Neural cell (in vitro differentiated cells): Measurements from ENCODE around the gene GRAMD1B. TPM values are rescaled to one million over a fixed set of nuclear protein-coding genes. Genes with fewer than 3 reads are reported as not detected.
"Not testable (repeated sequence)": the region's sequence is repeated elsewhere in the genome, so short reads cannot be mapped to it uniquely, and the experiment has no call there.

Experiments used
- H2AFZ ChIP-seq: fragments of 200-600, 300-800 bp; sonication (generic), shearing (Covaris generic); 2 replicates; pipeline ENCODE4 v1.6.0; 2014; ENCODE audit warnings: low read depth, mild to moderate bottlenecking, antibody characterized with exemption, low read length, moderate library complexity
- H3F3A ChIP-seq: fragments of 200-600 bp; shearing (Covaris generic); 2 replicates; pipeline ENCODE4 v1.6.1; 2016; ENCODE audit warnings: mild to moderate bottlenecking, moderate library complexity, mixed read lengths, antibody characterized with exemption, low read length; ENCODE audit not compliant: insufficient read depth, poor library complexity, severe bottlenecking
- H3K27ac ChIP-seq: fragments of 200-600, 300-800 bp; sonication (generic), shearing (Covaris generic); 2 replicates; pipeline ENCODE4 v1.5.1; 2014; ENCODE audit warnings: mild to moderate bottlenecking, low read length, moderate library complexity
- H3K27me3 ChIP-seq: fragments of 300-800, 200-600 bp; sonication (generic), shearing (Covaris generic); 2 replicates; pipeline ENCODE4 v1.6.0; 2014; ENCODE audit warnings: mild to moderate bottlenecking, low read depth, low read length, moderate library complexity; ENCODE audit not compliant: insufficient read depth
- H3K36me3 ChIP-seq: fragments of 300-800, 200-600 bp; sonication (generic), shearing (Covaris generic); 2 replicates; pipeline ENCODE4 v1.5.1; 2014; ENCODE audit warnings: mild to moderate bottlenecking, antibody characterized with exemption, low read length, moderate library complexity; ENCODE audit not compliant: insufficient read depth
- H3K4me2 ChIP-seq: fragments of 300-800, 200-600 bp; sonication (generic), shearing (Covaris generic); 2 replicates; pipeline ENCODE4 v1.6.0; 2014; ENCODE audit warnings: mild to moderate bottlenecking, low read length
- H3K4me3 ChIP-seq: fragments of 300-800, 200-600 bp; sonication (generic), shearing (Covaris generic); 2 replicates; pipeline ENCODE4 v1.5.1; 2014; ENCODE audit warnings: mild to moderate bottlenecking, low read length, moderate library complexity
- H3K79me2 ChIP-seq: fragments of 200-600 bp; shearing (Covaris generic); replicated peaks from 2 replicates; pipeline ENCODE4 v1.6.0; 2014; ENCODE audit warnings: mild to moderate bottlenecking, low read length, moderate library complexity; ENCODE audit not compliant: insufficient read depth
- H3K9ac ChIP-seq: fragments of 300-800, 200-600 bp; sonication (generic), shearing (Covaris generic); 2 replicates; pipeline ENCODE4 v1.6.1; 2016; ENCODE audit warnings: mild to moderate bottlenecking, low read length, mixed read lengths
- H3K9me2 ChIP-seq: fragments of 200-600 bp; shearing (Covaris generic); 2 replicates; pipeline ENCODE4 v1.6.1; 2016; ENCODE audit warnings: mild to moderate bottlenecking, low read length, mixed read lengths; ENCODE audit not compliant: insufficient read depth
- H3K9me3 ChIP-seq: fragments of 200-600, 300-800 bp; sonication (generic), shearing (Covaris generic); 2 replicates; pipeline ENCODE4 v1.6.1; 2016; ENCODE audit warnings: mild to moderate bottlenecking, mixed run types, low read length, moderate library complexity, mixed read lengths
- H4K20me1 ChIP-seq: fragments of 200-600 bp; shearing (Covaris generic); 2 replicates; pipeline ENCODE4 v1.6.1; 2016; ENCODE audit warnings: mild to moderate bottlenecking, mixed run types; ENCODE audit not compliant: insufficient read depth
- EP300 ChIP-seq: fragments of 450-650 bp; conservative IDR thresholded peaks from 2 replicates; pipeline ENCODE4 v1.6.1; 2014; ENCODE audit warnings: antibody characterized with exemption, mild to moderate bottlenecking, moderate library complexity; ENCODE audit not compliant: poor library complexity, severe bottlenecking
- EZH2 ChIP-seq: fragments of 200-600, 300-800 bp; shearing (Covaris generic), sonication (generic); IDR thresholded peaks from 2 replicates; pipeline ENCODE4 v1.6.1; 2014; ENCODE audit warnings: antibody characterized with exemption, low read length, borderline replicate concordance, mild to moderate bottlenecking; ENCODE audit not compliant: insufficient read depth, poor library complexity, severe bottlenecking
- MXI1 ChIP-seq: fragments of 450-650 bp; conservative IDR thresholded peaks from 2 replicates; pipeline ENCODE4 v1.6.1; 2014; ENCODE audit warnings: antibody characterized with exemption, mild to moderate bottlenecking; ENCODE audit not compliant: poor library complexity, severe bottlenecking
- POLR2AphosphoS5 ChIP-seq: IDR thresholded peaks from 2 replicates; pipeline ENCODE4 v1.6.1; 2012
- RAD21 ChIP-seq: fragments of 450-650 bp; conservative IDR thresholded peaks from 2 replicates; pipeline ENCODE4 v1.6.1; 2014; ENCODE audit warnings: antibody characterized with exemption, mild to moderate bottlenecking, moderate library complexity
- SMC3 ChIP-seq: fragments of 450-650 bp; conservative IDR thresholded peaks from 2 replicates; pipeline ENCODE4 v1.6.1; 2014; ENCODE audit warnings: antibody characterized with exemption, mild to moderate bottlenecking, moderate library complexity; ENCODE audit not compliant: poor library complexity
- TAF1 ChIP-seq: IDR thresholded peaks from 2 replicates; pipeline ENCODE4 v1.6.1; 2012; ENCODE audit warnings: low read depth
- polyA plus RNA-seq: library from polyadenylated mRNA; depleted of rRNA; stranded (reverse); fragments of >200 nt; gene quantifications from 2 replicates; pipeline ENCODE4 v1.2.3, GENCODE V29; 2014
- TF ChIP-seq, protein P1 (sequence below): fragments of 450-650 bp; IDR thresholded peaks from 2 replicates; pipeline ENCODE4 v1.5.1; 2014; ENCODE audit warnings: antibody characterized with exemption, mild to moderate bottlenecking, moderate library complexity; ENCODE audit not compliant: poor library complexity, severe bottlenecking
- TF ChIP-seq, protein P2 (sequence below): IDR thresholded peaks from 2 replicates; pipeline ENCODE4 v1.6.1; 2012; ENCODE audit warnings: borderline replicate concordance

The GRAMD1B gene
- polyA plus RNA-seq, 1 donor from 2014 or later: 1.5 TPM

DNA sequence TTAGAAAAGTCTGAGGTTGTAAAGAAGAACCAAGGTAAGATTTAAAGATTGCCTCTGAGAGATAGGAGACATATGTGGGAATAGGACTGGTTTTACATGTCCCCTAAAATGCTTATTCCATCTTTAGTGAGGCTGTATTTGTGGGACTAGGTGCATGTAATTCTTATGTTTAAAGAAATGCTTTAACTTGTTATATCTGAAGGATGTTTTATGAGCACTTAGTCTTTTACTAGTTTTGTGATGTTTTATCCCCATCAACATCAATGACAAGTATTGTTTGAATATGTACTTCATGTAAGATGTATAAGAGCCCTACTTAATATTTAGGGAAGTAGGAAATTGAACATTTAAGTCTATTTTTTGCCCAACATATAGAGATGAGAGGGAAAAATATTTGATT, 24.7 kb downstream of the GRAMD1B start:
- Histone ChIP-seq H3K9me2 (no peaks in the 10 kb centered on the region), H4K20me1 (no peaks in the 10 kb centered on the region), H3F3A (no peaks in the 10 kb centered on the region), H3K9ac (no peak overlapping the region), H3K27me3 (no peaks in the 10 kb centered on the region), H2AFZ (no peak overlapping the region), H3K4me3 (no peak overlapping the region), H3K9me3 (no peaks in the 10 kb centered on the region), H3K36me3 (no peaks in the 10 kb centered on the region), H3K27ac (no peak overlapping the region), H3K4me2 (no peak overlapping the region), H3K79me2 (no peaks in the 10 kb centered on the region)
- TF ChIP-seq TAF1 (no peak), RAD21 (no peak), SMC3 (no peak), POLR2AphosphoS5 (no peak)
- TF ChIP-seq, protein P1, sequence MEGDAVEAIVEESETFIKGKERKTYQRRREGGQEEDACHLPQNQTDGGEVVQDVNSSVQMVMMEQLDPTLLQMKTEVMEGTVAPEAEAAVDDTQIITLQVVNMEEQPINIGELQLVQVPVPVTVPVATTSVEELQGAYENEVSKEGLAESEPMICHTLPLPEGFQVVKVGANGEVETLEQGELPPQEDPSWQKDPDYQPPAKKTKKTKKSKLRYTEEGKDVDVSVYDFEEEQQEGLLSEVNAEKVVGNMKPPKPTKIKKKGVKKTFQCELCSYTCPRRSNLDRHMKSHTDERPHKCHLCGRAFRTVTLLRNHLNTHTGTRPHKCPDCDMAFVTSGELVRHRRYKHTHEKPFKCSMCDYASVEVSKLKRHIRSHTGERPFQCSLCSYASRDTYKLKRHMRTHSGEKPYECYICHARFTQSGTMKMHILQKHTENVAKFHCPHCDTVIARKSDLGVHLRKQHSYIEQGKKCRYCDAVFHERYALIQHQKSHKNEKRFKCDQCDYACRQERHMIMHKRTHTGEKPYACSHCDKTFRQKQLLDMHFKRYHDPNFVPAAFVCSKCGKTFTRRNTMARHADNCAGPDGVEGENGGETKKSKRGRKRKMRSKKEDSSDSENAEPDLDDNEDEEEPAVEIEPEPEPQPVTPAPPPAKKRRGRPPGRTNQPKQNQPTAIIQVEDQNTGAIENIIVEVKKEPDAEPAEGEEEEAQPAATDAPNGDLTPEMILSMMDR: no peak

DNA sequence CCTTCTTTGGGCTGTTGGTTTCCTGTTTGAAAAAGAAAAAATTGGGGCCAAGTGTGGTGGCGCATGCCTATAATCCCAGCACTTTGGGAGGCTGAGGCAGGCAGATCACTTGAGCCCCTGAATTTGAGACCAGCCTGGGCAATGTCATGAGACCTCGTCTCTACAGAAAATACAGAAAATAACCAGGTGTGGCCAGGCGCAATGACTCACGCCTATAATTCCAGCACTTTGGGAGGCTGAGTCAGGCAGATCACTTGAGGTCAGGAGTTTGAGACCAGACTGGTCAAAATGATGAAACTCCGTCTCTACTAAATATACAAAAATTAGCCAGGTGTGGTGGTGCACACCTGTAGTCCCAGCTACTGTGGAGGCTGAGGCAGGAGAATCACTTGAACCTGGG, 26.4 kb downstream of the GRAMD1B start:
- not testable (repeated sequence) for H3K27me3 ChIP-seq, H2AFZ ChIP-seq, H3K36me3 ChIP-seq, H3K4me2 ChIP-seq, H3K9me2 ChIP-seq, H3F3A ChIP-seq, H3K79me2 ChIP-seq, H3K9me3 ChIP-seq, H3K9ac ChIP-seq, H4K20me1 ChIP-seq, H3K4me3 ChIP-seq, H3K27ac ChIP-seq

DNA sequence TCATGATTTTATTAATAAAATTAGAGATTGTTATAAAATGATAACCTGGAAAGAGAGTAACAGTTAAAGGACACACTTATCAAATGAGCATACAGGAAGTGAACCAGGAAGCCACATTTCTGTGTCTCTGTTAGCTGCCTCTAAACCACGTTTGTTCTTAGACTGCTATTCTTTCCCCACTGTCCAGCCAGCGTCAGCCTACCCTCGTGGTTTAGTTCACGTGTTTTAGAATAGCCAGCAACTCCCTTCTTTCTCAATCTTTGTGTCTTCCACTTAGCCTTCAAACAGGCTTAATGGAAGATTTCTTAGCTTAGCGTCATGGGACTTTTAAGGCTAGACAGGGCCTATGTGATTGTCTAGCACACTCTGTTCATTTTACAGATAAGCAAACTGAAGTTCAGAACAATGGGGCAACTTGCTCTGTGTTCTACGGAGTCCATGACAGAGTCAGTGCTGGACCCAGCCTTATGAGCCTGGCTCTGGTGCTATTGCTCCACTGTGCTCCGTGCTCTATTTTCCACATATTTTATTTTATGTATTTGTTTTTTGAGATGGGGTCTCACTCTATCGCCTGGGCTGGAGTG, 27.2 kb downstream of the GRAMD1B start:
- Histone ChIP-seq H2AFZ (no peak overlapping the region), H3K9me3 (no peaks in the 10 kb centered on the region), H3K4me2 (no peak overlapping the region), H3F3A (no peaks in the 10 kb centered on the region), H3K79me2 (no peaks in the 10 kb centered on the region), H3K27me3 (no peaks in the 10 kb centered on the region), H3K9ac (no peak overlapping the region), H3K27ac (no peak overlapping the region), H3K9me2 (no peaks in the 10 kb centered on the region), H3K36me3 (no peaks in the 10 kb centered on the region), H3K4me3 (no peak overlapping the region), H4K20me1 (no peaks in the 10 kb centered on the region)
- no peak for TF ChIP-seq EP300
- no peak for TF ChIP-seq TAF1
- TF ChIP-seq SMC3: no peak
- no peak for TF ChIP-seq POLR2AphosphoS5
- TF ChIP-seq, protein P1: no peak
- no peak for TF ChIP-seq EZH2
- no peak for TF ChIP-seq RAD21
- TF ChIP-seq, protein P2, sequence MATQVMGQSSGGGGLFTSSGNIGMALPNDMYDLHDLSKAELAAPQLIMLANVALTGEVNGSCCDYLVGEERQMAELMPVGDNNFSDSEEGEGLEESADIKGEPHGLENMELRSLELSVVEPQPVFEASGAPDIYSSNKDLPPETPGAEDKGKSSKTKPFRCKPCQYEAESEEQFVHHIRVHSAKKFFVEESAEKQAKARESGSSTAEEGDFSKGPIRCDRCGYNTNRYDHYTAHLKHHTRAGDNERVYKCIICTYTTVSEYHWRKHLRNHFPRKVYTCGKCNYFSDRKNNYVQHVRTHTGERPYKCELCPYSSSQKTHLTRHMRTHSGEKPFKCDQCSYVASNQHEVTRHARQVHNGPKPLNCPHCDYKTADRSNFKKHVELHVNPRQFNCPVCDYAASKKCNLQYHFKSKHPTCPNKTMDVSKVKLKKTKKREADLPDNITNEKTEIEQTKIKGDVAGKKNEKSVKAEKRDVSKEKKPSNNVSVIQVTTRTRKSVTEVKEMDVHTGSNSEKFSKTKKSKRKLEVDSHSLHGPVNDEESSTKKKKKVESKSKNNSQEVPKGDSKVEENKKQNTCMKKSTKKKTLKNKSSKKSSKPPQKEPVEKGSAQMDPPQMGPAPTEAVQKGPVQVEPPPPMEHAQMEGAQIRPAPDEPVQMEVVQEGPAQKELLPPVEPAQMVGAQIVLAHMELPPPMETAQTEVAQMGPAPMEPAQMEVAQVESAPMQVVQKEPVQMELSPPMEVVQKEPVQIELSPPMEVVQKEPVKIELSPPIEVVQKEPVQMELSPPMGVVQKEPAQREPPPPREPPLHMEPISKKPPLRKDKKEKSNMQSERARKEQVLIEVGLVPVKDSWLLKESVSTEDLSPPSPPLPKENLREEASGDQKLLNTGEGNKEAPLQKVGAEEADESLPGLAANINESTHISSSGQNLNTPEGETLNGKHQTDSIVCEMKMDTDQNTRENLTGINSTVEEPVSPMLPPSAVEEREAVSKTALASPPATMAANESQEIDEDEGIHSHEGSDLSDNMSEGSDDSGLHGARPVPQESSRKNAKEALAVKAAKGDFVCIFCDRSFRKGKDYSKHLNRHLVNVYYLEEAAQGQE: no peak
- no peak for TF ChIP-seq MXI1
